Measurements from ENCODE around the gene LDLRAD4. TPM values are rescaled to one million over a fixed set of nuclear protein-coding genes. Genes with fewer than 3 reads are reported as not detected.
A peak's percentile ranks its signal among the peaks of the same experiment; 100 is the strongest.

The LDLRAD4 gene
- polyA plus RNA-seq, 1 donor, result 9.3 TPM

DNA sequence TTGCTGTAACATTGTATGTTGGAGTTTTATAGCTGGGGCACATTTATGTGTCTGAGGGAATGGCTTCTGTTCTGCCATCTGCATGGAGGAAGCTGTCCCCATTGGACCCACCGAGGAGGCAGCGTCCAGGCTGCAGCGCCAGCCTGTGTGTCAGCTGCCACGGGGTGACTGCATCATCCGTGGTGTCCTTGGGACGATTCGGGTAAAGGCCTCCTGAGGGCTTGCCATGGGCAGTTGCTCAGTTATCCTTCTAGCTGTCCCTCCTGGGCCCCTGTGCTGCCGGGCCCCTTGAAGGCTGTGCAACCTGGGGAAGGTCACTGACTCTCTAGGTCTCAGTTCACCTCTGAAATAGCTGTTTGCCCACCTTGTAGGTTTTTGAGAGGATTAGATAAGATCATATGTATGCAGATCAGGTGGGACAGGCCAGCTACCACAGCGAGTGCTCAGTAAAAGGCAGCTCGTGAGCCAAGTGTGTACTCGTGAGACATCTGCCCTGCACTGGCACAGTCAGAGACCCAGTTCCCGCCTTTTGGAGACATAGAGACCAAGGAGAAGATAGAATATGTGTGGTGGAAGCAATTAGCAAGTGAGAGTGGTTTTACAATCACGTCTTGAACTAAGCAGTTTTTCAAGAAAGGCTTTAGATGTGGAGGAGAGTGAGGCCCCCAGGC is 10.6 kb downstream of the LDLRAD4 start:
- DNase-seq (ENCODE audit: low read depth), result no peak

DNA sequence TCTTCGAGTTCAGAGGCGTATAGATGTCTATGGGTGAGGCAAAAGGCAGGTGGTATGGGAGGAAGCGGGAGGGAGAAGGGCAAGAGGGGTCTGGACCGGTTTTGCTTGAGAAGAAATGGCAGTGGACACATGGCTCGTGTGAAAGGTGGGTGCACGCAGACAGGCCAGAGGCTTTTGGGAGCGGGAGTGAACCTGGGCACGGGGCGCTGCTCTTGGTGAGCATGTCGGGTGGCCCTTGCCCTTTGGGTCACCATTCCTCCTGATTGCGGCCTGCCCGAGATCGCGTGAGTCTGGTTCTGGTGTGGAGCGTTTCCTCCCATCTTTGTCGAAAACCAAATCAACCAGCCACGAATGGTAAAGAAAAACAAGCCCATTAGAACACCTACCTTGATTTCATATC is 12.6 kb downstream of the LDLRAD4 start:
- DNase-seq (ENCODE audit: low read depth), result no peak

DNA sequence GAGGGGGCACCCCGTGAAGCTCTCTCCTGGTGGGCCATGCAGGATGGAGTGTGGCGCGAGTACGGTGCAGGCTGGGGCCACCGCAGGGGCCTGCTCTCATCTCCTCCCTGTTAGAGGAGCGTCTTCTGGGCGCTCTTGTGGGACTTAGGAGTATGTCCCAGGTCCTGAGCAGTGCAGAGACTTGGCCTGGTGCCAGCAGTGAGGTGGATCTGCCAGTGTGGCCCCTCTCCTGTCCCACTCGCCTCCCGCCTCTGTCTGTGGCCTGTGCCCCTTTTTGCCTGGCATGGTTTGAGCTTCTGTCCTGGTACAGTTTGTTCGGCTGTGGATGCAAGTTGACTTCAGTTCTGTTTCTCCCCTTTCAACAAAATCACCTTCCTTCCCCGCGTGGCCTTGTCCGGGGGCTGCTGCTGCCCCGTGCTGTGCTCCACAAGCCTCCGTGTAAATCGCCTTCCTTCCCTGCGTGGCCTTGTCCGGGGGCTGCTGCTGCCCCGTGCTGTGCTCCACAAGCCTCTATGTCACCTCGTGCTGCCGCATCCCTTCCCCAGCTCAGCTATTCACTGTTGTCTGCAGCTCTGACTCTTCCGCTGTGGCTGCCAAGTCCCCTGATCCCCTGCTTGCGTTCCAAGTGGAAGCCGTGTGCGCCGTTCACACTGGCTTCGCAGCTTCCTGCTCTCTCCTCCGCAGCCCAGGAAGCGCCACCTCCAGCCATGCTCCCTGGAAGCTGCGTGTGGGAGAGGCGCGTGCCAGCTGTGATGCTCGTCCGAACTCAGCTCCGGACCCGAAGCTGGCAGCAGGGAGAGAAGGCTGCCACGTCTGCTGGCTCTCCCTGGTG is 13.7 kb downstream of the LDLRAD4 start:
- no peak for DNase-seq (ENCODE audit: low read depth)

DNA sequence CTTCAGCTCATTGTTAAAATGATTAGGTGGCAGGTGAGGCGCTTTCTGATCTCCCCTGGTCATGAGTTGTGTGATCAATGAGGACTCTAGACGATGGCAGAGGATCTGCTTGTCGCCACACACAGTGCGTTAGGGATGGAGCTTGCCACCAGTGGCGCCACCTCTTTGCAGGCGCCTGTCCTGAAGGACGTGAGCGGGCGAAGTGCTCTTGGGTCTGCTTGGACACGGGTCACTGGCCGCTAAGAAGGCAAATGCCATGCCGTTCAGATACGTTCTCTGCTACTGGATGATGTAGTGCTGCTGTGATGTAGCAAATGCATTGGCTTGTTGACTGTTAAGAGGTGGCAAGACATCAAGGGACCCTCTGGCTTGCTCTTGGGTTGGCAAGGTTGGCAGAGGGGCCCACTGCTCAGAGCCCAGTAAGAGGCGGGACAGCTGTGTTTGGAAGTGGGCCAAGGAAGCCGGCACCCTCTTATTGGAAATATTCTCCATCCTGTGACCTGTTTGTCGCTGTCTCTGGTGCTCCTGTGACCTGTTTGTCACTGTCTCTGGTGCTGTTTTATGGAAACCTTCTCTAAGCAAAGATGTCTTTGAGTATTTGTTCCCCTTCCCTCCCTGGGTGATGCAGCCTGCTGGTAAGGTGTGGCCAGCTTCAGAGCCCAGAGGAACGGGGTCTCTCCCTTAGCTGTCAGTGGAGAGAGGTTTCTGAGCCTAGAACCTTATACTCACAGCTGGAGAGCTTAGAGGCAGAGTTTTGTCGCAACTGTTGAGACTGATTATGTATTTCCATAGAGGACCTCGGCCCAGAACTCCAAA is 14.6 kb downstream of the LDLRAD4 start:
- no peak for DNase-seq (ENCODE audit: low read depth)

DNA sequence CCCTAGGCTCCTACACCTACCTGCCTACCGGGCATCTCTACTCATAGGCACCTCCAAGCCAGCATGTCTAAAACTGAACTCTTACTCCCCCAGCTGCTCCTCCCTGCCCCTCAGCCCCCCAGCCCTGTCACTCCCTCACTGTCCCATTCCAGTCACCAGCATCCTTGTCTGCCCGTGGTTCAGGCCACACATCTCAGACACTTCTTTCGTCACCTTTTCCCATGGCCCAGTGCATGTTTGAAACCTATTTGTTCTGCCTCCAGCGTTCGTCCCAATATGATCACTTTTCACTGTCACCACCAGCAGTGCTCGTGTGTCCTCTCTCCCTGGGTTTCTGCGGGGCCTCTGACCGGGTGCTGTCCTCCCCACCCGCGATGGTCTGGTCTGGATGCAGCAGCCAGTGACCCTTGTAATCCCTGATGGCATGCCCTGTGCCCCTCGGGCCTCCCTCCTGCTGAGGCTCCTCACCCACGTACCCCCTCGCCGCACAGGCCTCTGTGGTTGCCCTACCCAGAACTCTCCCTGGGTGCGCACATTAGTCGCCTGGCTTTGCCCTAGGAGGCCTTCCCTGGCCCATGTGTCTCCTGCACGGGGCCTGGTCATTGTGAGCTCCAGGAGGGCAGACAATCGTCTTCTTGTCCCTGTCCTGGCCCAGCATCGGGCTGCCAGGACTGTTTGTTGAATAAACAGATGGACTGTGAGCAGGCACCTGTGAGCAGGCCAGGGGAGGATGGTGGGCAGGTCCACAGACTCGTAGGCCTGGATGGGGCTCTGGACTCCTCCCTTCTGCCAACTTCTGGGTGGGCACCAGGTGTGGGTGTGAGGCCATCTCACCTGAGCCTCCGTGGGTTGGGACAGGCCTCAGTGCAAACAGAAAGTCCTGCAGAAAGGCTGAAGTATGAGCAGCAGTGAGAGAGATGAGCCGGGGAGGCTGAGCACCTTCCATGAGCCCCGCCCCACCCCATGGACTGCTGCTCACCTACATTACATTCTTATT is 15.5 kb downstream of the LDLRAD4 start:
- DNase-seq (ENCODE audit: low read depth), result no peak

DNA sequence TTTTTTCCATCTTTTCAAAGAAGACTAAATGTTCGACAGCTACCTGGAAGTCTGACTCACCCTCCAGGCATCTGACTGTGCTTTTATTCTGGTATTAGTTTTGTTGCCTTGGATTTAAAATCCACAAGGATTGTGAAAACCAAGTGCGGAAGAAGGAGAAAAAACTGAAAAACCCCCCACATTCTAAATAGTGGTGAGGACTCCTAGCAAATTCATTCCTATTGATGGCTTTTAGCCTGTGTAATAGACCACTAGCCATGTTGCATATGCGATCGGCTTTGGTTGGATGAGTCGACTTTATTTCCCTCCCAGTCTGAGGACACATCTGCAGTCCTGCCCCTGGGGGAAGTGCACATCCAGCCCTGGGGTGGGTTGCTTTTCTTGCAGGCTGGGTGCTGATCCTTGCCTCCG is 16.9 kb downstream of the LDLRAD4 start:
- no peak for DNase-seq (ENCODE audit: low read depth)

DNA sequence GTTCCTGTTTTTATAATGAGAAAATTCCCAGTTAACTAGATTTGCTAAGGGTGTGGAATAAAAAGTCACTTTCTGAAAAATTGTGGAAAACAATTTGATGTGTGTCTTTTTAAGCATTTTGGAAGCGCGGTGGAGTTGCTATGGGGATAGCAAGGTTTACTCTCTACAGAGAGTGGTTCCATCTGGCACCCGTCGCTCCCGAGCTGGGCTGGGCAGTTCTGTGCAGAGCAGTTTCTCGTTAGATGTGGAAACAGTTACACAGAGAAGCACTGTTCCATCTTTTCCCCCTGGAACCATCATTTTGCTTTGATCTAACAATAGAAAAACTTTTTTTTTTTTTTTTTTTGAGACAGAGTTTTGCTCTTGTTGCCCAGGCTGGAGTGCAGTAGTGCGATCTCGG is 17.4 kb downstream of the LDLRAD4 start:
- DNase-seq (ENCODE audit: low read depth), result peak; percentile 81

DNA sequence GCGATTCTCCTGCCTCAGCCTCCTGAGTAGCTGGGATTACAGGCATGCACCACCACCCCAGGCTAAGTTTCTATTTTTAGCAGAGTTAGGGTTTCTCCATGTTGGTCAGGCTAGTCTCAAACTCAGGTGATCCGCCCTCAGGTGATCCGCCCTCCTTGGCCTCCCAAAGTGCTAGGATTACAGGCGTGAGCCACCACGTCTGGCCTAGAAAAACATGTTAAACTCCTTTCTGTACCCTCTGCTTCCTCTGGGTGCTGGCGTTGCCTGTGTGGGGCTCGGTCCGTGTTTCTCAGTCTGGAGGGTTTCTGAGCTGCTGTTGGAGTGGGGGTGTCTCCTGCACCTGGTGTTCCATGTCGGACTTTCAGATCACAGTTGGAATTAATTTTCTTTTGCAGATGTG is 17.9 kb downstream of the LDLRAD4 start:
- DNase-seq (ENCODE audit: low read depth), result no peak

DNA sequence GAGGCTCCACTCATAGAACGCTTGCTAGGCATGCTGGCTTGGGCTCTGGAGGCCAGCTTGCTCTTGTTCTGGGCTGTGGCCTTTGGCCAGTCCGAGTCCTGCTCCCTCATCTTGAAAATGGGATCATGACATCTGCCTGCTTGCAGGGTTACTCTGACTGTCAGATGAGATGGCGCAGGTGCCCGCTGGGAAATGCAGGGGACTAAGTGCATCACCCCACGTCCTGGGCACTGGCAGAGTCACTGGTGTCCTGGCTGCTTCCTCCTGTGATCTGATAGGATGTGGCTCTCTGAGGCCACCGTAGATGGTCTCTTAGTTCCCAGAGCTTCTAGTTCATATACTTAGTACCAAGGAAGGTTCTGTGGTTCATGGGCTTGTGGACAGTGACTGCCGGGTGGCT is 18.5 kb downstream of the LDLRAD4 start:
- no peak for DNase-seq (ENCODE audit: low read depth)

DNA sequence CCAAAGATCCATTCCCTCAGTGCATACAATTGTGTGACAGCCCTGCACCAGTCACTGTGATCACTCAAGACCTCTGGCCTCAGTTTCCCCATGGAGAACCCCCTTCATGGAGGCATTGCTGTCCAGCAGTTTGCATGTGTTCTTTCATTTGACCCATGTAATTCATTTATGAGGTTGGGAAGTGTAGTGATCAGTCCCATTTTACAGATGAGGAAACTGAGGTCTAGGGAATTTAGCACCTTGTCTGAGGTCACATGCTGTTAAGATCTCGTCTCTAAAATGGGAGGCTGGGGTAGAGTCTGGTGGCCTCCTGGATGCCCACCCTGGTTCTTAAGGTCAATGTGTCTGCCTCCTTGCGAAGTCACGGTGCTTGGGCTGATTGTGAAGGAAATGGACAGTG is 19.1 kb downstream of the LDLRAD4 start:
- no peak for DNase-seq (ENCODE audit: low read depth)

DNA sequence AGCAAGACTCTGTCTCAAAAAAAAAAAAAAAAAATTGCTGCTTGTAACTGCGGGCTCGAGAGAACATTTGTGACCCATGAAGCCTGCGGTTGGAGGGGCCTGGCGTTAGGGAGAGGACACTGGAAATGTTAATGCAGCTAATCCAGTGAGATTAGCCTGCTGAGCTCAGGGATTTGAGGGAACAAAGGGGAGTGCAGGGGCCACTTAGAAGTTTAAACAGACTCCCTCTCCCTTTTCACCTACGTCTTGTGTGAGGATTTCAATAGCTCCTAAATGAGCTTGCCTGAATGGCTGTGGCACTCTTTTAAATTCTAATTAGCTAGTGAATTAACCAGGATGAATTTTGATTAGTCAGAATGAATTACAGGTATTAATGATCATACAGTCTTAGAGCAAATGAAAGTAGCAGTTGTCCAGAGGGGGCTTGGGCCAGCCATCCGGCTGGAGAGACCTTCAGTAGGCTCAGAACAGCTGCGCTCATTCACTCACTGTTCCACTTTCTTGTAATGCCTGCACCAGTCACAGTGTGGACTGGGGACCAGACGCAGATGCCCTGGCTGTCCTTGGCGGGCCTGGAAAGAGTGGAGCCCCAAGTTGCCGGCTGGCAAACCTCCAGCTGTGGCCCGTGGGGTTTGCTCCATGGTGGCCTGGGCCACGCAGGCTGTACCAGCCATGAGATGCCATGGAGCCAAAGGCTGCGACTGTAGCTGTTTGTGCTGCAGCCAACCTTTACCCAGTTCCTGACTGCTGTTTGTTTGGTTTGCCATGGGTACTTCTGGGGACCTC is 20.8 kb downstream of the LDLRAD4 start:
- no peak for DNase-seq (ENCODE audit: low read depth)

DNA sequence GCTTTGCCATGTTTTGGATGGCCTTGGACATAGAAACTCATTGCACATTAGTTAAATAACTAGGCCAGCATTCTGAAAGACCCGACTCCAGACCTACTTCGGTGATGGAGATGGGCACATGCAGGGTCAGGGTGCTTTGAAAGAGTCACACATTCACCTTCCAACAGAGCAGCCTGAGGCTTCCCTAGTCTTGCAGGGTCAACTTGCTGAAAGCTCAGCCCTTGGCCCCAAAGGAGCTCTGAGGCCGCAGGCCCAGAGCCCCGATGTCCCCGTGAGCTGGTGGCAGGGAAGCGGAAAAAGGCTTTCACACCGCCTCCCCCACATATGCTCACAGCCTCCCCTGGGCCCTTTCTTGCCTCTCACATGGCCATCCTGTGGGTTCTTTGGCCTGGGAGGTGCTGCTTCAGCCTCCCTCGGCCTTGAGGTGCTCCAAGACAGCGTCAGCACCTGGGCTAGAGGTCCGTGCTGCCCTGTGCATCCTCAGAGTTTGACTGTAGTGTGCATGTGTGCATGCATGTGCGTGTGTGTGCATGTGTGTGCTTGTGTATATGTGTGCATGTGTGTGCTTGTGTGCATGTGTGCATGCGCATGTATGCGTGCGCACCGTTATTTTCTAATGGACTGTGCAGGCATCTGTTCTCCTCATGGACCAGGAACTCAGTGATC is 21.6 kb downstream of the LDLRAD4 start:
- no peak for DNase-seq (ENCODE audit: low read depth)

DNA sequence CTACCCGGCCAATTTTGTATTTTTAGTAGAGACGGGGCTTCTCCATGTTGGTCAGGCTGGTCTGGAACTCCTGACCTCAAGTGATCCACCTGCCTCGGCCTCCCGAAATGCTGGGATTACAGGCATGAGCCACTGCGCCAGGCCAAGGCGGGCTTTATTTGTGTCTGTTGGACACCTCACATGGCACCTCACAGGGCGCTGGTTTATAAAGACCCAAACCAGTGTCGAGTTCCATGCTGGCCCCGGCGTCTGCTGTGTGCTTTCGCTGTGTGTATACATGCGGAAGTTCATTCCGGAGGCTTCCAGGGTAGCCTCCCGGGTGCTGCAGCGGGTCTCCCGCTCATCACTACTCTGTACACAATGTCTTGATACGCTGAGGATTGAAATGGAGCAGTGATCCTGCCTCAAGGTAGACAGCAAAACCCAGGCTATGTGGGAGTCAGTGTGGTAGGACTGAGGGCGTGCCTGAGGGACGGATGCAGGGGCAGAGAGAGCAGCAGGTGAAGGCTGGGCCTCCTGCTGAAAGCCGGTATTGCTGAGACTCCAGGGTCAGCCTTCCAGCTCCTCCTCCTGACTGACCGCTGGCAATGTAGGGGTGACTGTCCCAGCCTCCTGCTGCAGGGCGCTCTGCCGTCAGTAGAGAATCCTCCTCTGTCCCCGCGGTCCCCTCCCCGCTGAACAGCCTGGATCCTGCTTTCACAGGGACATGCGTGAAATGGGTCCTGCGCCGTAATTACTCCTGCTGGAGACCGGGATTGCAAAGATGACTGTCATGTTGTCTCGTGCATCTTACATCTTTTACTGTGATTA is 22.7 kb downstream of the LDLRAD4 start:
- no peak for DNase-seq (ENCODE audit: low read depth)

DNA sequence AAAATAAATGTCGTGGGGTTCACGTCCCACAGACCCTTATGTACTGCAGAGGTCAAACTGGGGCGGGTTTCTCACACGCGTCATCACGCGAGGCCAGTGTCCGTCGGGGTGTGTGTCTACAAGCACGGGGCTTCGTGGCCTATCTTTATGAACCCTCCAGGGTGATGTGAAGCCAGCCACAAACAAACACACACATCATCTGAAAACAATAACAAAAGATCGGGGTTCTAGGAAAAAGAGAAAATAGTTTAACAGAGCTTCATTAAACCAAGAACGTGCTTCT is 23.3 kb downstream of the LDLRAD4 start:
- no peak for DNase-seq (ENCODE audit: low read depth)

DNA sequence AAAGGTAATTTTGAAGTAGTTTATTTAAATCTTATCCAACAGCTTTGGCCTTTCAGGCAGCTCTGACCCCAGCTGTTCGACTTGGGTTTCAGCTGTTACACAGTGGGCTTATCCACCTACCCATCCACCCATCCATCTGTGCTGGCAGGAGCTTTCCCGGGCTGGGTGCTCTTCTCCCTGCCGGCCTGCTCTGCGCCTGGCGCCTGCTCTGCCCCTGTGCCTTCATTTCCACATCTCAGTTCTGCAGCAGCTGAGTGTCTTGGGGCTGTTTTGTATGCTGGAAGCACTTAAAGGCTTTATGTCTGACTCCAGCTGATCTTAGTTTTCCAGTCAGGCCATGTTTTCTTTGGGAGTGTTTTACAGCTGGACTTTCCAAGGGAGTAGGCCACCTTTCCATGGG is 24.2 kb downstream of the LDLRAD4 start:
- no peak for DNase-seq (ENCODE audit: low read depth)

DNA sequence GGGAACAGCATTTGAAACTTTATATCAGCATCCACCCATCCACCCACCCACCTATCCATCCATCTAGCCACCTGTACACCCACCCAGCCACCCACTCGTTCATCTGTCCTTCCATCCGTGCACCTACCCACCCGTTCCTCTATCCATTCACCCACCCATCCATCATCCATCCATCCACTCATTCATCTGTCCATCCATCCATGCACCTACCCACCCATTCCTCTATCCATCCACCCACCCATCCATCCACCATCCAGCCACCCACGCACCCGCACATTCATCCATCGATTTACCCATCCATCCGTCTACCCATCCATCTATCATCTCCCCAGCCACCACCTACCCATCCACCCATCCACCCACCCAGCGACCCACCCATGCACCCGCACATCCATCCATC is 24.8 kb downstream of the LDLRAD4 start:
- DNase-seq (ENCODE audit: low read depth), result no peak

DNA sequence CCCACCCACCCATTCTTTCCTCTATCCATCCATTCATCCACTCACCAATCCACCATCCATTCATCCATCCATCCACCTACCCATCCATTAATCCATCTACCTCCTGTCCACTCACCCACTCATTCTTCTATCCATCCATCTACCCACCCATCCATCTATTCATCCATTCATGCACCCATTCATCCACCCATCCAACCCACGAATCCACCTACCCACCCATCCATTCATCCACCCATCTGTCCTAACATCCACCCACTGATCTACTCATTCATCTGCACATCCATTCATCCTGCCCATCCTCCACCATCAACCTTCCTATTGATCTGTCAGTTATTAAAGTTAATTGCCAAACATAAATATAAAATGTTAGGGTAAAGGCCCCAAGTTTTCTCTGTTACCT is 25.6 kb downstream of the LDLRAD4 start:
- no peak for DNase-seq (ENCODE audit: low read depth)

DNA sequence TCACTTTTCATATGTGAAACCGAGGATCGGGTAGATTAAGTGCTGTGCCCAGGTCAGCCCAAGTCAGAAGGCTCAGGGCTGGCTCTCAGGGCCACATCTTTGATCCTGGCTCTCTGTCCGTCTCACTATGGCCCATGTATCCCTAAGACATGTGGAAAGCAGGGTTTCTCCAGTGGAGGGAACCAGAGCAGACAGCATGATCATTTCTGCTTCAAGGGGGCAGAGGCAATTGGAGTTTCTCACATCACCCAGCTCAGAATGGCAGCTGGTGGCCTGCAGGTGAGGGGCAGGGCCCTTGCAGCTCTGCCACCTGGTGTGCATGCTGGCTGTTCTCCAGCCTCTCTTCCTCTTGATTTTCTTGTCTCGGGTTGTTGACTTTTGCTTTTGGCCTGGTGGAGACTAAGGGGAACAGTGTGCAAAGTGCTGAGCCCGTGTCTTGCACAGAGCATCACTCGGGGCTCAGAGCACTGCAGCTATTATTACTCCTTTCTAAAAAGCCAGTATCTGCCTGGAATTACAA is 27.0 kb downstream of the LDLRAD4 start:
- no peak for DNase-seq (ENCODE audit: low read depth)

DNA sequence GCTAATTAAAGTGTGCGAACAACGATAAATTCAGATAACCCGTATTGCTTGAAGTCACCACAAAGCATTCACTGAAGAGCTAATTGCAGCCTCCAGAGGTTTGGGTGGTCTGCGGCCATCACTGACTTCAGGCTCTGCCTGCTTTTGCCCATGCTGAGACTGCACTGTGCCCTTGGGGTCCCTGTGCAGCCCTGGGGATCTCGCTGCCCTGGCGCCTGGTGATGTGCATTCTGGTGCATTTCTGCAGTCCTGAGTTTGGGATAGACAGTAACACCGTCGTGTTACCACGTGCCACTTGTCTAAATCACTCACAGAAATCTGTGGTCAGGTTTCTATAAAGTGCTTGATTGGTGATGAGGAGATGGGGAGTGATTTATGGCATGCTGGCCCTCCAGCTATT is 27.6 kb downstream of the LDLRAD4 start:
- no peak for DNase-seq (ENCODE audit: low read depth)

All from forelimb muscle (tissue), 1 donor.